B cell (primary cell): ENCODE measurements around the gene ITPR1. TPM values are rescaled to one million over a fixed set of nuclear protein-coding genes. Genes with fewer than 3 reads are reported as not detected.
A peak's percentile ranks its signal among the peaks of the same experiment; 100 is the strongest.

Source experiments
- ATAC-seq: fragments of 200-7000 bp; cut with Tn5 transposase; one replicate; pipeline ENCODE4 v1.10.0; 2021; ENCODE audit warnings: low read depth, mild to moderate bottlenecking, moderate number of reproducible peaks, moderate library complexity
- CTCF ChIA-PET: fragments of 350-600 bp; sonication (Branson Sonifier 250); formaldehyde crosslinking; loops from one replicate; lab custom pipeline; 2021; ENCODE audit warnings: antibody characterized with exemption, inconsistent platforms; lab: Charles Lee
- POLR2A ChIA-PET: fragments of 350-600 bp; sonication (Branson Sonifier 250); formaldehyde crosslinking; loops from one replicate; lab custom pipeline; 2021; ENCODE audit warnings: antibody characterized with exemption; lab: Charles Lee
- DNase-seq: peaks from one replicate; pipeline ENCODE4 v3.0.0; 2013
- H2AFZ ChIP-seq: 2 replicates; pipeline ENCODE4 v1.6.1; 2012; ENCODE audit warnings: mild to moderate bottlenecking, low read depth, low read length; ENCODE audit not compliant: insufficient read depth, poor library complexity, severe bottlenecking
- H3K27ac ChIP-seq, 2 donors: 1 replicate in 1 of 2; 2 replicates in 1 of 2; pipeline ENCODE4 v1.5.1; 2012 to 2013; ENCODE audit warnings: low read length in 2 of 2, mild to moderate bottlenecking in 2 of 2, moderate library complexity in 1 of 2
- H3K27me3 ChIP-seq, 4 experiments: fragments of 200-600 bp in 1 of 4; sonication (generic) in 1 of 4; replicated peaks in 1 of 4; 1 replicate in 2 of 4; 2 replicates in 2 of 4; pipeline versions ENCODE4 v1.6.1 to v1.7.0; 2013 to 2016; ENCODE audit warnings: low read length in 3 of 4, mild to moderate bottlenecking in 2 of 4, mixed read lengths in 1 of 4, moderate library complexity in 1 of 4; ENCODE audit not compliant: insufficient read depth in 4 of 4, control insufficient read depth in 3 of 4; ENCODE audit errors: control extremely low read depth in 1 of 4
- H3K36me3 ChIP-seq, 2 experiments: replicated peaks in 1 of 2; 1 replicate in 1 of 2; 2 replicates in 1 of 2; pipeline versions ENCODE4 v1.6.1 to v1.7.1; 2013; ENCODE audit warnings: low read length in 1 of 2; ENCODE audit not compliant: insufficient read depth in 2 of 2, control insufficient read depth in 1 of 2; ENCODE audit errors: control extremely low read depth in 1 of 2, extremely low read depth in 1 of 2
- H3K4me1 ChIP-seq, 2 donors: fragments of 200-600 bp in 1 of 2; sonication (generic) in 1 of 2; 1 replicate in 1 of 2; 2 replicates in 1 of 2; pipeline versions ENCODE4 v1.5.1 to v1.6.1; 2013 to 2017; ENCODE audit warnings: low read length in 2 of 2; ENCODE audit not compliant: control insufficient read depth in 2 of 2, insufficient read depth in 2 of 2
- H3K4me2 ChIP-seq: replicated peaks from 2 replicates; pipeline ENCODE3; 2012; ENCODE audit warnings: mild to moderate bottlenecking, low read depth, low read length; ENCODE audit not compliant: poor library complexity, severe bottlenecking
- H3K4me3 ChIP-seq, 5 experiments: fragments of 200-600 bp in 1 of 5; sonication (generic) in 1 of 5; 1 replicate in 3 of 5; 2 replicates in 2 of 5; pipeline versions ENCODE4 v1.5.1 to v1.7.0; 2011 to 2016; ENCODE audit warnings: low read length in 4 of 5, mild to moderate bottlenecking in 4 of 5, low read depth in 2 of 5, control low read depth in 1 of 5, moderate library complexity in 1 of 5; ENCODE audit not compliant: insufficient read depth in 1 of 5; ENCODE audit errors: control extremely low read depth in 1 of 5, extremely low read depth in 1 of 5
- H3K79me2 ChIP-seq: fragments of 200-600 bp; sonication (generic); one replicate; pipeline ENCODE4 v1.6.0; 2016; ENCODE audit warnings: low read length; ENCODE audit not compliant: control insufficient read depth, insufficient read depth
- H3K9ac ChIP-seq: fragments of 200-600 bp; sonication (generic); 2 replicates; pipeline ENCODE4 v1.6.1; 2017; ENCODE audit warnings: mild to moderate bottlenecking, low read length, moderate library complexity
- H3K9me3 ChIP-seq, 3 donors: one replicate each; pipeline versions ENCODE4 v1.6.1 to v1.7.1; 2013; ENCODE audit warnings: low read length in 2 of 3; ENCODE audit not compliant: control insufficient read depth in 2 of 3, insufficient read depth in 1 of 3; ENCODE audit errors: control extremely low read depth in 1 of 3
- H4K20me1 ChIP-seq: 2 replicates; pipeline ENCODE4 v1.6.0; 2012; ENCODE audit warnings: mild to moderate bottlenecking, low read length; ENCODE audit not compliant: insufficient read depth, control insufficient read depth, poor library complexity, severe bottlenecking
- H3K27ac Mint-ChIP-seq: one replicate; pipeline ENCODE4 v1.8.0; 2021; ENCODE audit warnings: mixed read lengths
- H3K27me3 Mint-ChIP-seq: one replicate; pipeline ENCODE4 v1.8.0; 2021; ENCODE audit warnings: mixed read lengths
- H3K4me1 Mint-ChIP-seq: one replicate; pipeline ENCODE4 v1.8.0; 2021; ENCODE audit warnings: mixed read lengths
- H3K4me3 Mint-ChIP-seq: one replicate; pipeline ENCODE4 v1.8.0; 2021; ENCODE audit warnings: mixed read lengths
- H3K9me3 Mint-ChIP-seq: one replicate; pipeline ENCODE4 v1.8.0; 2022; ENCODE audit warnings: mixed read lengths; ENCODE audit not compliant: insufficient read depth
- CTCF ChIP-seq: fragments of 200-600 bp; IDR thresholded peaks from one replicate; pipeline ENCODE4 v1.8.0; 2022; ENCODE audit warnings: antibody characterized with exemption, mild to moderate bottlenecking
- EZH2 ChIP-seq: IDR thresholded peaks from 2 replicates; pipeline ENCODE4 v1.6.1; 2012; ENCODE audit warnings: borderline replicate concordance, low read depth, mild to moderate bottlenecking, moderate library complexity, low read length; ENCODE audit not compliant: insufficient read depth, poor library complexity, severe bottlenecking
- WGBS: methylation state at CpG from one replicate; pipeline ENCODE4 v1.1.5; 2013; ENCODE audit warnings: missing lambda C conversion rate; ENCODE audit not compliant: insufficient coverage; 5-methylcytosine and 5-hydroxymethylcytosine counted together
- intact Hi-C: fragments of 100-400 bp; cut with micrococcal nuclease; formaldehyde crosslinking; loops from one replicate; pipeline ENCODE4 v1.10.0; 2022
- polyA plus RNA-seq: library from polyadenylated mRNA; depleted of rRNA; stranded (reverse); fragments of >200 nt; gene quantifications from 2 replicates; pipeline ENCODE4 v1.2.3, GENCODE V29; 2012
- total RNA-seq, 2 donors: library from RNA; stranded (reverse); fragments of 120-200 nt in 1 of 2; gene quantifications; 1 replicate in 1 of 2; 2 replicates in 1 of 2; pipeline versions ENCODE4 v1.2.3 to v1.2.4, GENCODE V29; 2013 to 2022

Gene ITPR1
- total and polyA plus RNA-seq, 2 donors (not counting 1 experiment from before 2014, with no cell fraction given) = 64.0 to 332 TPM

DNA sequence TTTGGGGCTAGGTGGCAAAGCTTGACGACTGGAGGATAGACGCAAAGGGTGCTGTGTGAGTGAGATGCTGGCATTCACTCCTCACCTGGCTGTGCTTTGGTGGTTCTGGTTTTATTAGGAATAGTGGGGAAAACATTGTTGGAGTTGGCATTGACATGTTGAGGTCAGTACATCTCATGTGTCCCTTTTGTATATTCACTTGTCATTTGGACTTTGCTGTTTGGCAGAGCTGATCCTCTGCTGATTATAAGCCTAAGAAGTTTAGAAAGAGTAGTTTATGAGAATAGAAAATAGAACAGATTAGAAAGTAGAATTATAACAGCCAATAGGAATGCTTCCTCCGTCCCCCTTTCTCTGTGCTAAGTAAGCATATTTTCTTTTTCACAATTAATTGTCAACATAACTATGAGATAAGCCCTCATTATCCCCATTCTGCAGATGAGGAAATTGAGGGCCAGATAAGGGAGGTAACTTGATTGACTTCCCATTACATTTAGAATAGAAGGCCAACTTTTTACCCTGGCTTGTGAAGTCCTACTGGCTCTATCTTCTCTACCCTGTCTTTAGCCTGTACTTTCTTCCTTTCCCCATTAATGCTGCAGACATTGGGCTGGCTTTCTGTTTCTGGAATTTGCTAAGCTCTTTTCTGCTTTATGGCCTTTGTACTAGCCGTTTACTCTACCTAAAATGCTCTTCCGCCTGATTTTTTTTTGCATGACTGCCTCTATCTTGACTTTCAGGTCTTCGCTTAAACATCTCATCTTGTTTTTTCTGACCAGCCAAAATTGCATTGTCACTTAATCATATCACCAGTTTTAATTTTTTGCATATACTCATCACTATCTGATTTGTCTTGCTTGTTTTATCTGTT, 12.8 kb downstream of the ITPR1 start:
- H3K4me3 ChIP-seq = peak overlapping the region in 3 of 5 experiments; percentile 13 to 56 (median 24)
- peaks cover 95% of the 10 kb centered on the region for H3K4me1 Mint-ChIP-seq
- no peaks in the 10 kb centered on the region for H3K27me3 ChIP-seq
- H3K4me1 ChIP-seq = peaks cover 91 to 93% of the 10 kb centered on the region in 2 donors
- WGBS = 50% methylated on average over 4 of the region's 6 CpGs
- peak overlapping the region; percentile 68 for H3K4me2 ChIP-seq
- POLR2A ChIA-PET = interaction anchor here (1.8 to 5.3 kb wide), 2 partner anchors 7 to 12 kb away, joined by 6 to 96 read pairs; partner anchors contain the start of gene ITPR1
- peaks cover 16% of the 10 kb centered on the region for H4K20me1 ChIP-seq
- no peaks in the 10 kb centered on the region for H3K9me3 ChIP-seq
- intact Hi-C loops = loop anchor here (1.0 kb wide), 1 partner anchor 11 kb away; no protein-coding TSS in a partner anchor
- H3K27me3 Mint-ChIP-seq = no peaks in the 10 kb centered on the region
- H3K27ac ChIP-seq = peak overlapping the region; percentile 81 to 98
- H3K9ac ChIP-seq = peak overlapping the region; percentile 59
- peaks cover 89% of the 10 kb centered on the region for H3K79me2 ChIP-seq
- no peaks in the 10 kb centered on the region for H3K9me3 Mint-ChIP-seq
- no peak for TF ChIP-seq CTCF
- TF ChIP-seq EZH2 = no peak
- H2AFZ ChIP-seq = no peak overlapping the region
- peak overlapping the region; percentile 93 for H3K27ac Mint-ChIP-seq
- ATAC-seq = no peak
- H3K4me3 Mint-ChIP-seq = peak overlapping the region; percentile 73
- H3K36me3 ChIP-seq = peaks cover 8 to 24% of the 10 kb centered on the region in 2 experiments
- no peak for DNase-seq
- CTCF ChIA-PET = interaction anchor here (1.1 to 9.5 kb wide), 4 partner anchors 11 to 127 kb away, joined by 4 to 66 read pairs (median 10); partner anchors contain the start of gene ITPR1
